GM20000 (cell line): Measurements from ENCODE around the gene RABGAP1L.
"Not testable (repeated sequence)": the region's sequence is repeated elsewhere in the genome, so short reads cannot be mapped to it uniquely, and the experiment has no call there.

Source experiments
- DNase-seq: peaks from one replicate; pipeline ENCODE4 v3.0.0; 2012; ENCODE audit warnings: low spot score
- TF ChIP-seq, protein P1 (sequence below): IDR thresholded peaks from 2 replicates; pipeline ENCODE4 v1.5.1; 2012; ENCODE audit warnings: mild to moderate bottlenecking, control low read depth; ENCODE audit errors: extremely low read depth, missing control alignments

Gene RABGAP1L

DNA sequence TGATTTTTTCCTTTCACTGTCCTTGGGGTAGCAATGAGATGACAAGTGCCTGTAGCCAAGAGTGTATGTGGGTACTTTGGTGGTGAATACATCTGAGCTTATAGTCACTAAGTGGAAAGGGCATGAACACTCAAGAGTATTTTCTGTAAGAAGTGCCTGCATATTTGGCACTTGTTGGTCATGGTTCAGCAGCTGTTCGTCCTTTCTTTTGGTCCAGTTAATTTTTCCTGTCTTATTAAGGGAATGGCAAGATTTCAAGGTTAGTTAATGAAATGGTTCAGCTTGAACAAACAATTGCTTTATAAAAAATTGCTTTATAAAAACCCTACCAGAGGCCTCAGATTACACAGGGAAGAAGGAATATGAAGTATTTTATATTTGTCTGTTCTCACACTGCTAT is 239.9 kb downstream of the RABGAP1L start:
- TF ChIP-seq, protein P1, sequence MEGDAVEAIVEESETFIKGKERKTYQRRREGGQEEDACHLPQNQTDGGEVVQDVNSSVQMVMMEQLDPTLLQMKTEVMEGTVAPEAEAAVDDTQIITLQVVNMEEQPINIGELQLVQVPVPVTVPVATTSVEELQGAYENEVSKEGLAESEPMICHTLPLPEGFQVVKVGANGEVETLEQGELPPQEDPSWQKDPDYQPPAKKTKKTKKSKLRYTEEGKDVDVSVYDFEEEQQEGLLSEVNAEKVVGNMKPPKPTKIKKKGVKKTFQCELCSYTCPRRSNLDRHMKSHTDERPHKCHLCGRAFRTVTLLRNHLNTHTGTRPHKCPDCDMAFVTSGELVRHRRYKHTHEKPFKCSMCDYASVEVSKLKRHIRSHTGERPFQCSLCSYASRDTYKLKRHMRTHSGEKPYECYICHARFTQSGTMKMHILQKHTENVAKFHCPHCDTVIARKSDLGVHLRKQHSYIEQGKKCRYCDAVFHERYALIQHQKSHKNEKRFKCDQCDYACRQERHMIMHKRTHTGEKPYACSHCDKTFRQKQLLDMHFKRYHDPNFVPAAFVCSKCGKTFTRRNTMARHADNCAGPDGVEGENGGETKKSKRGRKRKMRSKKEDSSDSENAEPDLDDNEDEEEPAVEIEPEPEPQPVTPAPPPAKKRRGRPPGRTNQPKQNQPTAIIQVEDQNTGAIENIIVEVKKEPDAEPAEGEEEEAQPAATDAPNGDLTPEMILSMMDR: no peak
- no peak for DNase-seq

DNA sequence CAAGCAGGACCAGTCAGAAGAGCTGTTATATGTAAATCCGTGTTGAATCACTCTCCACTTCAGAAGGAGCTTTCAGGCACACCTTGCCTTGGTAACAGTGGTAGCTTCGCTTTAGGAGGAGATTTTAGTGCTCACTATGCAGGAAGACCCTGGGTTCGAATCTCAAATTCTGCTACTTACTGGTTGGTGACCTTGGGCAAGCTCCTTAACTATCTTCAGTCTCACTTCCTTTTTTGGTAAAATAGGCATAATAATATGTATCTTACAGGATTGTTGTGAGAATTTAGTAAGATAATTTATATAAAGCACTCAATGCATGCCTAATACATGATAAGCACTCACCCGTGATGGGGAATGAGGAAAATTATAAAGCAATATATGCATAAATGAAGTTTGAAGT is 241.8 kb downstream of the RABGAP1L start:
- TF ChIP-seq, protein P1: no peak
- no peak for DNase-seq

DNA sequence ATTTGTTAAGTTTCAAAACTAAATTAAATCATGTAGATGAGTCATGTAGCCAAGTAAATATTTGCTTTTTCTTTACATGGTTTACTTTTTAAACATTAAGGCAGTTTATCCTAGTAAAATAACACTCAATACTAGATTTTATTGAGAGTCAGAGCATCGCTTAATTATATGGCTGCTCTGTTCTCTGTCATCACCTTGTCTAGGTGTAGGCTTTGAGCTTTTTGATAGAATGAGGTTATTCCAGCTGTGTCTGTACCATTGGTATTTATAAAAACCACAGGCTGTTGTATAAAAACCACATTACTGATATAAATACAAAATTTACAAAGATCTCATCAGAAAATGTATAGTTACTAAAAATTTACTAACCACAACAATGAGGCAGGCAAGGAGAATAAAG is 245.9 kb downstream of the RABGAP1L start:
- no peak for DNase-seq
- TF ChIP-seq, protein P1: no peak

DNA sequence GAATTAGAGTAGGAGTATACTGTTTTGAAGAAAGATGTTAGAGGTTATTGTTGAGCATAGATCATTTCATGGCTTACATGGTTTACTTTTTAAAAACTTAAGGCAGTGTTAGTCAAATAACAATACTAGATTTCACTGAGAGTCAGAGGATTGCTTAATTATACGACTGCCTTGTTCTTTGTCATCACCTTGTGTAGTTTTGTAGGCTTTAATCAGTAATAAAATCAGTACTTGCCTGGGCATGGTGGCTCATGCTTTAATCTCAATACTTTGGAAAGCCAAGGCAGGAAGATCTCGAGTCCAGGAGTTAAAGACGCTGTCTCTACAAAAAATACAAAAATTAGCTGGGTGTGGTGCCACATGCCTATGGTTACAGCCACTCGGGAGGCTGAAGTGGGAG is 247.1 kb downstream of the RABGAP1L start:
- TF ChIP-seq, protein P1: no peak
- no peak for DNase-seq

DNA sequence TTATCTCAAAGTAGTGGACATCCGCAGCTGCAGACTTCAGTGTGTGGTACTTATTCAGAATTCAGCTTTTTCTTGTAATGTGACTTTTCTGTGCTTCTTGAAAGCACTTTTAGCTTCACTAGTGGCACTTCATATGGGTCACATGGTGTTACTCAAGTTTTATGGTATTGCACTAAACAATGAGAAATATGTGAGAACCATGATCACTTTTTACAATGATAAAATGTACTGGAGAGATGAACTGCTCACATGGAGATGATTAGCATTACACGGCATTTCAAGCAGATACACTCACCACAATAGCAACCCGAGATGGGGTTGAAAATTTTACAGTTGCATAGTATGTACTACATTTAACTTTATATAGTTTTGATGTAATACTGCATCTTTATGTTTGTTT is 248.3 kb downstream of the RABGAP1L start:
- no peak for DNase-seq

DNA sequence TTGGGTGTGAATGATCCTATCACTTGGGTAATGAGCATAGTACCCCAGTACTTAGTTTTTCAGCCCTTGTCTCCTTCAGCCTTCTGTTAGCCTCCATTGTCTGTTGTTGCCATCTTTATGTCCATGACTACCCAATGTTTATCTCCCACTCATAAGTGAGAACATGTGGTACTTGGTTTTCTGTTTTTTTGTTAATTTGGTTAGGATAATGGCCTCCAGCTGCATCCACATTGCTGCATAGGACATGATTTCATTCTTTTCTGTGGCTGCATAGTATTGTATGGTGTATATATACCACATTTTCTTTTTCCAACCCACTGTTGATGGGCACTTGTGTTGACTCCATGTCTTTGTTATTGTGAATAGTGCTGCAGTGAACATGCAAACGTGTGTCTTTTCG is 248.8 kb downstream of the RABGAP1L start:
- DNase-seq: no peak
- TF ChIP-seq, protein P1: no peak

More for the DNA sequence above, 248.3 kb downstream of the RABGAP1L start:
- TF ChIP-seq, protein P1: no peak

DNA sequence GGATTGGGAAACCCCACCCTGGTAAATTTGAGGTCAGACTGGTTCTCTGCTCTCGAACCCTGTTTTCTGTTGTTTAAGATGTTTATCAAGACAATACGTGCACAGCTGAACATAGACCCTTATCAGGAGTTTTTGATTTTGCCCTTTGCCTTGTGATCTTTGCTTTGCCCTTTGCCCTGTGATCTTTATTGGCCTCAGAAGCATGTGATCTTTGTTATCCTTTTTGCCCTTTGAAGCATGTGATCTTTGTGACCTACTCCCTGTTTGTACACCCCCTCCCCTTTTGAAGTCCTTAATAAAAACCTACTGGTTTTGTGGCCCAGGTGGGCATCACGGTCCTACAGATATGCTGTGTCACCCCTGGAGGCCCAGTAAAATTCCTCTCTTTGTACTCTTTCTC is 250.5 kb downstream of the RABGAP1L start:
- DNase-seq: not testable (repeated sequence)

DNA sequence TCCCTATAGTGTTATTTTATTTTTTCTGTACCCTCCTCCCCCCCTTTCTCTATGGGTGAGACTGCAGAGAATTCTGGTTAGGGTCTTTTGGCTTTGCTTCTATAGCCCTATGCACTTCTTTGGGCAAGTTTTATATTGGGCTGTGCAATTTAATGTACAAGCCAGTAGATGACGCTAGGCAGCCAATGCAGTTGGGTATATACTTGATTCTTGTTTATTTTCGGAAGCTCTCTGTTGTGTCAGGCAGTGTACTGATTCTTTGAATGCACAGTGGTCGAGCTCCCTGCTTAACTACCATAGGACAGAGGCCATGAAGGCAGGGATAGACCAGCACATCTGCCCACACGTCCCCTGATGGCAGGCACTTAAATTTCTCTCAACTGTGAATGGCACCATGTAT is 254.3 kb downstream of the RABGAP1L start:
- DNase-seq: no peak
- TF ChIP-seq, protein P1: peak; percentile 17
